ENCODE measurements around the gene CDC25C. TPM values are rescaled to one million over a fixed set of nuclear protein-coding genes. Genes with fewer than 3 reads are reported as not detected.

CDC25C gene
- total and polyA plus RNA-seq, 9 of the 15 experiments (the other 6 are each of a cell fraction or from before 2014, with no cell fraction given), result 19.1 to 63.7 (median 31.9) TPM

DNA sequence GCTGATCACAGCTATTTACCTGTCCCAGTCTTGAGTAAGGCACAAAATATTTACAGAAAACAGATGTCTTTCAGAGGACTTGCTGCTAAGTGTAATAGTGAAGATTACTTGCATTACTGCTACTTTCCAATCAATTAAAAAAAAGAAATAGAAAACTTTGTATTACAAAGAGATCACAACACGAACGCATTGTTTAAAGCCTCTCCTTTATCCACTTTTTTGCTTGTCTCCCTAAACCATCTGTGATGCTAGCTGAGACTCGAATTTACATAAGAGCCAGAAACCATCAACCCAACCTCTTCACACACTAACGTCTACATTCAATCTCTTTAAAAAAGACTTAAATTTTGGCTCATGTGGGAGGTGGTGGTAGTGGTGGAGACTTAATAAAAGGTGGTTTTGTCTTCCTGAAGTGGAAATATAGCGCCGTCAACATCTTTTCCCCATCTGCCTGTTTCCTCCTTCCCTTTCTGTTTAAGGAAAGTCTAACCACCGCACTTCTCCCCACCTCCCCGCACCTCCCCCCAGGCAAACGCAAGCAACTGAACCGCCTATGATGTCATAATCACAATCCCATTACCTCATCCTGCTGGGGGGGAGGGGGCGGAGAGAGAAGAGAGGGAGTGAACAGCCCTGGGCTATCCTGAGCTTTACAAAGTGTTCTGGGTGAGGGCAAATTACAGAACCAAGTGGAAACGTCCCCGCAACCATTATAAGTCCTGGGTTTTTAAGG, 5.5 kb upstream of the CDC25C start (continued):
- TF ChIP-seq MAFG (tag; conservative IDR thresholded peaks at IDR 0.05), result no peak
- TF ChIP-seq SNIP1 (IDR thresholded peaks at IDR 0.05; ENCODE audit: low read depth), result no peak
- no peak for TF ChIP-seq SNRNP70 (optimal IDR thresholded peaks at IDR 0.05; ENCODE audit: low read depth, low read length)
- TF ChIP-seq NCOA1 (IDR thresholded peaks at IDR 0.05; ENCODE audit: low read depth), result peak; percentile 98
- TF ChIP-seq, protein P1, sequence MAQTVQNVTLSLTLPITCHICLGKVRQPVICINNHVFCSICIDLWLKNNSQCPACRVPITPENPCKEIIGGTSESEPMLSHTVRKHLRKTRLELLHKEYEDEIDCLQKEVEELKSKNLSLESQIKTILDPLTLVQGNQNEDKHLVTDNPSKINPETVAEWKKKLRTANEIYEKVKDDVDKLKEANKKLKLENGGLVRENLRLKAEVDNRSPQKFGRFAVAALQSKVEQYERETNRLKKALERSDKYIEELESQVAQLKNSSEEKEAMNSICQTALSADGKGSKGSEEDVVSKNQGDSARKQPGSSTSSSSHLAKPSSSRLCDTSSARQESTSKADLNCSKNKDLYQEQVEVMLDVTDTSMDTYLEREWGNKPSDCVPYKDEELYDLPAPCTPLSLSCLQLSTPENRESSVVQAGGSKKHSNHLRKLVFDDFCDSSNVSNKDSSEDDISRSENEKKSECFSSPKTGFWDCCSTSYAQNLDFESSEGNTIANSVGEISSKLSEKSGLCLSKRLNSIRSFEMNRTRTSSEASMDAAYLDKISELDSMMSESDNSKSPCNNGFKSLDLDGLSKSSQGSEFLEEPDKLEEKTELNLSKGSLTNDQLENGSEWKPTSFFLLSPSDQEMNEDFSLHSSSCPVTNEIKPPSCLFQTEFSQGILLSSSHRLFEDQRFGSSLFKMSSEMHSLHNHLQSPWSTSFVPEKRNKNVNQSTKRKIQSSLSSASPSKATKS (CRISPR knock-in tag; IDR thresholded peaks at IDR 0.05), result no peak
- peak; percentile 42; the same call in 1 of the 2 replicates for TF ChIP-seq HEY1 (CRISPR knock-in tag; IDR thresholded peaks at IDR 0.05; ENCODE audit: borderline replicate concordance)
- TF ChIP-seq ZNF696 (CRISPR knock-in tag; conservative IDR thresholded peaks at IDR 0.05), result no peak
- TF ChIP-seq ZNF146 (CRISPR knock-in tag; IDR thresholded peaks at IDR 0.05; ENCODE audit: unreplicated experiment), result no peak
- TF ChIP-seq DACH1 (IDR thresholded peaks at IDR 0.05; ENCODE audit: partially characterized antibody), result no peak
- TF ChIP-seq HDAC8 (tag; IDR thresholded peaks at IDR 0.05), result no peak
- TF ChIP-seq, protein P2, sequence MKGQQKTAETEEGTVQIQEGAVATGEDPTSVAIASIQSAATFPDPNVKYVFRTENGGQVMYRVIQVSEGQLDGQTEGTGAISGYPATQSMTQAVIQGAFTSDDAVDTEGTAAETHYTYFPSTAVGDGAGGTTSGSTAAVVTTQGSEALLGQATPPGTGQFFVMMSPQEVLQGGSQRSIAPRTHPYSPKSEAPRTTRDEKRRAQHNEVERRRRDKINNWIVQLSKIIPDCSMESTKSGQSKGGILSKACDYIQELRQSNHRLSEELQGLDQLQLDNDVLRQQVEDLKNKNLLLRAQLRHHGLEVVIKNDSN (CRISPR knock-in tag; IDR thresholded peaks at IDR 0.05), result no peak
- TF ChIP-seq ZNF75A (CRISPR knock-in tag; IDR thresholded peaks at IDR 0.05), result no peak; the same call in 1 of the 2 replicates
- TF ChIP-seq MTA1 (IDR thresholded peaks at IDR 0.05; ENCODE audit: borderline replicate concordance), result peak; percentile 87
- TF ChIP-seq, protein P3, sequence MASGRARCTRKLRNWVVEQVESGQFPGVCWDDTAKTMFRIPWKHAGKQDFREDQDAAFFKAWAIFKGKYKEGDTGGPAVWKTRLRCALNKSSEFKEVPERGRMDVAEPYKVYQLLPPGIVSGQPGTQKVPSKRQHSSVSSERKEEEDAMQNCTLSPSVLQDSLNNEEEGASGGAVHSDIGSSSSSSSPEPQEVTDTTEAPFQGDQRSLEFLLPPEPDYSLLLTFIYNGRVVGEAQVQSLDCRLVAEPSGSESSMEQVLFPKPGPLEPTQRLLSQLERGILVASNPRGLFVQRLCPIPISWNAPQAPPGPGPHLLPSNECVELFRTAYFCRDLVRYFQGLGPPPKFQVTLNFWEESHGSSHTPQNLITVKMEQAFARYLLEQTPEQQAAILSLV (tag; IDR thresholded peaks at IDR 0.05), result 0 out of 2 replicates have a peak, but pooled peaks have one; percentile 7
- TF ChIP-seq ZNF316 (IDR thresholded peaks at IDR 0.05), result no peak
- TF ChIP-seq, protein P4, sequence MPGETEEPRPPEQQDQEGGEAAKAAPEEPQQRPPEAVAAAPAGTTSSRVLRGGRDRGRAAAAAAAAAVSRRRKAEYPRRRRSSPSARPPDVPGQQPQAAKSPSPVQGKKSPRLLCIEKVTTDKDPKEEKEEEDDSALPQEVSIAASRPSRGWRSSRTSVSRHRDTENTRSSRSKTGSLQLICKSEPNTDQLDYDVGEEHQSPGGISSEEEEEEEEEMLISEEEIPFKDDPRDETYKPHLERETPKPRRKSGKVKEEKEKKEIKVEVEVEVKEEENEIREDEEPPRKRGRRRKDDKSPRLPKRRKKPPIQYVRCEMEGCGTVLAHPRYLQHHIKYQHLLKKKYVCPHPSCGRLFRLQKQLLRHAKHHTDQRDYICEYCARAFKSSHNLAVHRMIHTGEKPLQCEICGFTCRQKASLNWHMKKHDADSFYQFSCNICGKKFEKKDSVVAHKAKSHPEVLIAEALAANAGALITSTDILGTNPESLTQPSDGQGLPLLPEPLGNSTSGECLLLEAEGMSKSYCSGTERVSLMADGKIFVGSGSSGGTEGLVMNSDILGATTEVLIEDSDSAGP (CRISPR knock-in tag; IDR thresholded peaks at IDR 0.05), result no peak
- no peak for TF ChIP-seq ZBTB17 (CRISPR knock-in tag; IDR thresholded peaks at IDR 0.05)
- TF ChIP-seq SIN3A (IDR thresholded peaks at IDR 0.05; ENCODE audit: borderline replicate concordance in 2 of 2, control insufficient read depth in 1 of 2, low read depth in 2 of 2, low read length in 2 of 2), result no peak; a peak in 1 of 4 replicates
- TF ChIP-seq ZNF518B (CRISPR knock-in tag; IDR thresholded peaks at IDR 0.05), result no peak

All from K562 (cell line).